ENCODE measurements around the gene CLPTM1L.

CLPTM1L gene

GRCh38 chr5:1311439-1312055, 33.4 kb downstream of the CLPTM1L start:
- Histone ChIP-seq H3K27me3 (ENCODE audit: insufficient read depth, insufficient read length) (no peaks in the 10 kb centered on the region), H3K4me1 (ENCODE audit: insufficient read depth, insufficient read length) (peaks cover 8% of the 10 kb centered on the region), H3K9me3 (ENCODE audit: insufficient read depth, low read length) (peaks cover 9% of the 10 kb centered on the region; the same call in 1 of the 2 replicates), H3K4me3 (ENCODE audit: insufficient read length, low read depth) (no peak overlapping the region), H3K36me3 (ENCODE audit: insufficient read depth, insufficient read length, low read length) (peaks cover 3% of the 10 kb centered on the region), H3K9ac (ENCODE audit: insufficient read length, low read depth) (no peak overlapping the region)
- no peak for DNase-seq (ENCODE audit: low read depth, low spot score)
- TF ChIP-seq SUZ12 (IDR thresholded peaks at IDR 0.05; ENCODE audit: extremely low read depth, insufficient read depth, insufficient read length) (no peak), YY1 (IDR thresholded peaks at IDR 0.05; ENCODE audit: insufficient read depth, insufficient read length) (no peak), ZNF274 (IDR thresholded peaks at IDR 0.05; ENCODE audit: low read depth, low read length) (no peak)

GRCh38 chr5:1310118-1310517, 34.8 kb downstream of the CLPTM1L start:
- no peaks in the 10 kb centered on the region for H3K4me1 ChIP-seq (ENCODE audit: insufficient read depth, insufficient read length)

GRCh38 chr5:1304033-1304432, 40.9 kb downstream of the CLPTM1L start:
- no peak for DNase-seq (ENCODE audit: low read depth, low spot score)
- Histone ChIP-seq H3K36me3 (ENCODE audit: insufficient read depth, insufficient read length, low read length) (no peaks in the 10 kb centered on the region), H3K27me3 (ENCODE audit: insufficient read depth, insufficient read length) (no peaks in the 10 kb centered on the region), H3K9me3 (ENCODE audit: insufficient read depth, low read length) (no peaks in the 10 kb centered on the region), H3K4me3 (ENCODE audit: insufficient read length, low read depth) (no peak overlapping the region), H3K9ac (ENCODE audit: insufficient read length, low read depth) (no peak overlapping the region), H3K4me1 (ENCODE audit: insufficient read depth, insufficient read length) (no peaks in the 10 kb centered on the region)
- TF ChIP-seq YY1 (IDR thresholded peaks at IDR 0.05; ENCODE audit: insufficient read depth, insufficient read length): no peak
- TF ChIP-seq ZNF274 (IDR thresholded peaks at IDR 0.05; ENCODE audit: low read depth, low read length): no peak
- no peak for TF ChIP-seq SUZ12 (IDR thresholded peaks at IDR 0.05; ENCODE audit: extremely low read depth, insufficient read depth, insufficient read length)

More at GRCh38 chr5:1310118-1310517, 34.8 kb downstream of the CLPTM1L start:
- Histone ChIP-seq H3K27me3 (ENCODE audit: insufficient read depth, insufficient read length) (no peaks in the 10 kb centered on the region), H3K9ac (ENCODE audit: insufficient read length, low read depth) (no peak overlapping the region), H3K4me3 (ENCODE audit: insufficient read length, low read depth) (no peak overlapping the region), H3K36me3 (ENCODE audit: insufficient read depth, insufficient read length, low read length) (no peaks in the 10 kb centered on the region), H3K9me3 (ENCODE audit: insufficient read depth, low read length) (peaks cover 9% of the 10 kb centered on the region; the same call in 1 of the 2 replicates)
- no peak for DNase-seq (ENCODE audit: low read depth, low spot score)
- TF ChIP-seq ZNF274 (IDR thresholded peaks at IDR 0.05; ENCODE audit: low read depth, low read length) (no peak), YY1 (IDR thresholded peaks at IDR 0.05; ENCODE audit: insufficient read depth, insufficient read length) (no peak), SUZ12 (IDR thresholded peaks at IDR 0.05; ENCODE audit: extremely low read depth, insufficient read depth, insufficient read length) (no peak)

GRCh38 chr5:1302258-1302657, 42.6 kb downstream of the CLPTM1L start:
- Histone ChIP-seq H3K4me3 (ENCODE audit: insufficient read length, low read depth) (no peak overlapping the region), H3K9me3 (ENCODE audit: insufficient read depth, low read length) (no peaks in the 10 kb centered on the region), H3K9ac (ENCODE audit: insufficient read length, low read depth) (no peak overlapping the region), H3K27me3 (ENCODE audit: insufficient read depth, insufficient read length) (no peaks in the 10 kb centered on the region), H3K36me3 (ENCODE audit: insufficient read depth, insufficient read length, low read length) (no peaks in the 10 kb centered on the region), H3K4me1 (ENCODE audit: insufficient read depth, insufficient read length) (no peaks in the 10 kb centered on the region)
- TF ChIP-seq ZNF274 (IDR thresholded peaks at IDR 0.05; ENCODE audit: low read depth, low read length) (no peak), SUZ12 (IDR thresholded peaks at IDR 0.05; ENCODE audit: extremely low read depth, insufficient read depth, insufficient read length) (no peak), YY1 (IDR thresholded peaks at IDR 0.05; ENCODE audit: insufficient read depth, insufficient read length) (no peak)
- no peak for DNase-seq (ENCODE audit: low read depth, low spot score)

- H3K36me3 ChIP-seq (ENCODE audit: insufficient read depth, insufficient read length, low read length): no peaks in the 10 kb centered on the region
- TF ChIP-seq YY1 (IDR thresholded peaks at IDR 0.05; ENCODE audit: insufficient read depth, insufficient read length) (no peak), SUZ12 (IDR thresholded peaks at IDR 0.05; ENCODE audit: extremely low read depth, insufficient read depth, insufficient read length) (no peak), ZNF274 (IDR thresholded peaks at IDR 0.05; ENCODE audit: low read depth, low read length) (no peak)
- peaks cover 7% of the 10 kb centered on the region for H3K27me3 ChIP-seq (ENCODE audit: insufficient read depth, insufficient read length)
- no peaks in the 10 kb centered on the region for H3K9me3 ChIP-seq (ENCODE audit: insufficient read depth, low read length)
- H3K4me1 ChIP-seq (ENCODE audit: insufficient read depth, insufficient read length): no peaks in the 10 kb centered on the region
- DNase-seq (ENCODE audit: low read depth, low spot score): no peak
- H3K4me3 ChIP-seq (ENCODE audit: insufficient read length, low read depth): no peak overlapping the region
- no peak overlapping the region for H3K9ac ChIP-seq (ENCODE audit: insufficient read length, low read depth)
These were observed 44.3 kb downstream of the CLPTM1L start for GRCh38 chr5:1300581-1301083.

- Histone ChIP-seq H3K9ac (ENCODE audit: insufficient read length, low read depth) (no peak overlapping the region), H3K4me1 (ENCODE audit: insufficient read depth, insufficient read length) (no peaks in the 10 kb centered on the region), H3K27me3 (ENCODE audit: insufficient read depth, insufficient read length) (peaks cover 11% of the 10 kb centered on the region), H3K36me3 (ENCODE audit: insufficient read depth, insufficient read length, low read length) (no peaks in the 10 kb centered on the region), H3K9me3 (ENCODE audit: insufficient read depth, low read length) (no peaks in the 10 kb centered on the region), H3K4me3 (ENCODE audit: insufficient read length, low read depth) (no peak overlapping the region)
- DNase-seq (ENCODE audit: low read depth, low spot score): no peak
- no peak for TF ChIP-seq YY1 (IDR thresholded peaks at IDR 0.05; ENCODE audit: insufficient read depth, insufficient read length)
- TF ChIP-seq ZNF274 (IDR thresholded peaks at IDR 0.05; ENCODE audit: low read depth, low read length): no peak
- TF ChIP-seq SUZ12 (IDR thresholded peaks at IDR 0.05; ENCODE audit: extremely low read depth, insufficient read depth, insufficient read length): no peak
These were observed 44.9 kb downstream of the CLPTM1L start for GRCh38 chr5:1299961-1300360.

GRCh38 chr5:1299511-1299850, 45.4 kb downstream of the CLPTM1L start:
- H3K9ac ChIP-seq (ENCODE audit: insufficient read length, low read depth): no peak overlapping the region
- H3K27me3 ChIP-seq (ENCODE audit: insufficient read depth, insufficient read length): peaks cover 11% of the 10 kb centered on the region
- H3K4me3 ChIP-seq (ENCODE audit: insufficient read length, low read depth): no peak overlapping the region
- no peaks in the 10 kb centered on the region for H3K4me1 ChIP-seq (ENCODE audit: insufficient read depth, insufficient read length)
- no peak for DNase-seq (ENCODE audit: low read depth, low spot score)
- TF ChIP-seq SUZ12 (IDR thresholded peaks at IDR 0.05; ENCODE audit: extremely low read depth, insufficient read depth, insufficient read length): no peak
- TF ChIP-seq YY1 (IDR thresholded peaks at IDR 0.05; ENCODE audit: insufficient read depth, insufficient read length): no peak
- no peak for TF ChIP-seq ZNF274 (IDR thresholded peaks at IDR 0.05; ENCODE audit: low read depth, low read length)
- H3K9me3 ChIP-seq (ENCODE audit: insufficient read depth, low read length): no peaks in the 10 kb centered on the region
- H3K36me3 ChIP-seq (ENCODE audit: insufficient read depth, insufficient read length, low read length): no peaks in the 10 kb centered on the region

All from NT2/D1 (cell line).